Endothelial cell of umbilical vein (primary cell): ENCODE results near the gene CEMIP. TPM values are rescaled to one million over a fixed set of nuclear protein-coding genes. Genes with fewer than 3 reads are reported as not detected.

Experiments
- BruUV-seq: library from RNA; stranded (reverse); fragments of 400-500 nt; replicated peaks from 2 replicates; lab custom pipeline; 2021; lab: Mats Ljungman, UMichigan
- CTCF ChIA-PET: fragments of 300-600, 350-600 bp; sonication (Branson Sonifier 250); formaldehyde crosslinking; loops from one replicate; lab custom pipeline; 2021; ENCODE audit warnings: antibody characterized with exemption, inconsistent platforms; lab: Charles Lee
- POLR2A ChIA-PET: fragments of 300-600, 350-600 bp; sonication (Branson Sonifier 250); formaldehyde crosslinking; loops from one replicate; lab custom pipeline; 2021; ENCODE audit warnings: antibody characterized with exemption, inconsistent platforms; lab: Charles Lee
- DNase-seq: peaks from one replicate; pipeline ENCODE4 v3.0.0-alpha.2; 2011; ENCODE audit warnings: low read depth, low spot score
- FAIRE-seq: peaks from 2 replicates; lab custom pipeline; 2011; peaks lifted over from hg19 to GRCh38; lab: Jason Lieb, UNC
- H2AFZ ChIP-seq: 2 replicates; pipeline ENCODE4 v1.6.0; 2012; ENCODE audit warnings: low read depth, low read length, control low read depth, inconsistent platforms
- H3K27ac ChIP-seq: 2 replicates; pipeline ENCODE4 v1.5.1; 2011; ENCODE audit warnings: low read depth, mild to moderate bottlenecking, control low read depth, low read length, moderate library complexity; ENCODE audit not compliant: insufficient read depth
- H3K27me3 ChIP-seq, 2 experiments: 2 replicates each; pipeline versions ENCODE4 v1.6.0 to v1.6.1; 2011; ENCODE audit warnings: low read length in 2 of 2, mixed read lengths in 1 of 2; ENCODE audit not compliant: control insufficient read depth in 2 of 2, insufficient read depth in 2 of 2
- H3K36me3 ChIP-seq, 2 experiments: 2 replicates in 1 of 2; 3 replicates in 1 of 2; pipeline ENCODE4 v1.5.1; 2011; ENCODE audit warnings: low read length in 2 of 2, mild to moderate bottlenecking in 1 of 2, moderate library complexity in 1 of 2; ENCODE audit not compliant: control insufficient read depth in 2 of 2, insufficient read depth in 2 of 2; ENCODE audit errors: extremely low read depth in 1 of 2
- H3K4me1 ChIP-seq: 3 replicates; pipeline ENCODE4 v1.5.1; 2011; ENCODE audit warnings: mild to moderate bottlenecking, low read length; ENCODE audit not compliant: control insufficient read depth, insufficient read depth; ENCODE audit errors: extremely low read depth
- H3K4me2 ChIP-seq: 2 replicates; pipeline ENCODE4 v1.6.1; 2011; ENCODE audit warnings: low read length, control low read depth, mixed read lengths; ENCODE audit not compliant: insufficient read depth
- H3K4me3 ChIP-seq, 3 experiments: fragments of 200-600 bp in 1 of 3; sonication (generic), shearing (Covaris generic) in 1 of 3; replicated peaks in 1 of 3; 2 replicates each; pipeline ENCODE4 v1.5.1; 2011 to 2016; ENCODE audit warnings: control low read depth in 3 of 3, low read length in 3 of 3, mild to moderate bottlenecking in 2 of 3, inconsistent platforms in 1 of 3, low read depth in 1 of 3, moderate library complexity in 1 of 3; ENCODE audit not compliant: insufficient read depth in 1 of 3
- H3K79me2 ChIP-seq: 2 replicates; pipeline ENCODE4 v1.6.0; 2012; ENCODE audit warnings: low read length, inconsistent platforms; ENCODE audit not compliant: control insufficient read depth, insufficient read depth
- H3K9ac ChIP-seq: replicated peaks from 2 replicates; pipeline ENCODE3; 2011; ENCODE audit warnings: low read length, control low read depth; ENCODE audit not compliant: insufficient read depth; ENCODE audit errors: extremely low read depth
- H3K9me1 ChIP-seq: replicated peaks from 3 replicates; pipeline ENCODE4 v1.6.0; 2011; ENCODE audit warnings: mild to moderate bottlenecking, low read length; ENCODE audit not compliant: control insufficient read depth, insufficient read depth; ENCODE audit errors: extremely low read depth
- H3K9me3 ChIP-seq: replicated peaks from 2 replicates; pipeline ENCODE4 v1.5.1; 2012; ENCODE audit warnings: low read length, inconsistent platforms; ENCODE audit not compliant: control insufficient read depth, insufficient read depth
- H4K20me1 ChIP-seq: replicated peaks from 2 replicates; pipeline ENCODE3; 2011; ENCODE audit warnings: mild to moderate bottlenecking, low read length; ENCODE audit not compliant: control insufficient read depth, insufficient read depth; ENCODE audit errors: extremely low read depth
- EZH2 ChIP-seq: IDR thresholded peaks from 2 replicates; pipeline ENCODE4 v1.6.1; 2012; ENCODE audit warnings: borderline replicate concordance, low read depth, mild to moderate bottlenecking, moderate library complexity, low read length, inconsistent platforms; ENCODE audit not compliant: severe bottlenecking
- FOS ChIP-seq: IDR thresholded peaks from 2 replicates; pipeline ENCODE4 v1.6.1; 2011; ENCODE audit warnings: mild to moderate bottlenecking, low read length, moderate library complexity, borderline replicate concordance; ENCODE audit not compliant: insufficient read depth
- GATA2 ChIP-seq: IDR thresholded peaks from 2 replicates; pipeline ENCODE4 v1.7.0; 2011; ENCODE audit warnings: low read depth, mild to moderate bottlenecking, moderate library complexity, mixed read lengths, low read length; ENCODE audit not compliant: insufficient read length, insufficient read depth
- JUN ChIP-seq: IDR thresholded peaks from 2 replicates; pipeline ENCODE4 v1.6.1; 2011; ENCODE audit warnings: borderline replicate concordance, low read depth; ENCODE audit not compliant: insufficient read length, insufficient read depth
- MYC ChIP-seq: IDR thresholded peaks from one replicate; pipeline ENCODE4 v1.6.1; 2011; ENCODE audit warnings: mild to moderate bottlenecking, low read depth, low read length
- POLR2A ChIP-seq: IDR thresholded peaks from 2 replicates; pipeline ENCODE4 v1.6.1; 2012; ENCODE audit warnings: low read depth, mild to moderate bottlenecking, control low read depth, low read length
- POLR2AphosphoS5 ChIP-seq: IDR thresholded peaks from 2 replicates; pipeline ENCODE4 v1.6.1; 2012; ENCODE audit warnings: low read depth, mild to moderate bottlenecking, control low read depth, low read length, moderate library complexity; ENCODE audit not compliant: insufficient read depth
- dilution Hi-C: fragments of 300-500 bp; cut with MboI; formaldehyde crosslinking; loops from one replicate; pipeline ENCODE4 v1.15.0; 2019; ENCODE audit warnings: low sequenced_read_pairs; ENCODE audit not compliant: extremely low pct_ligation_motif_present
- intact Hi-C: fragments of 100-400 bp; cut with micrococcal nuclease; formaldehyde crosslinking; loops from one replicate; pipeline ENCODE4 v1.10.0; 2022
- polyA plus RNA-seq, 4 experiments: library from polyadenylated mRNA; depleted of rRNA in 3 of 4; stranded (reverse) in 3 of 4; unstranded in 1 of 4; fragments of >200 nt; gene quantifications; 2 replicates each; pipeline versions ENCODE4 v1.2.1 to v1.2.3, GENCODE V29; 2011 to 2012; ENCODE audit warnings: missing spikeins in 1 of 4
- total RNA-seq: library from RNA; stranded (reverse); gene quantifications from 2 replicates; pipeline ENCODE4 v1.2.3, GENCODE V29; 2021
- TF ChIP-seq, protein P1 (sequence below), 2 donors: IDR thresholded peaks; 1 replicate in 1 of 2; 2 replicates in 1 of 2; pipeline ENCODE4 v1.5.1; 2011; ENCODE audit warnings: low read length in 2 of 2, mild to moderate bottlenecking in 2 of 2, moderate library complexity in 2 of 2, control low read depth in 1 of 2, inconsistent platforms in 1 of 2, low read depth in 1 of 2; ENCODE audit not compliant: insufficient read depth in 1 of 2; ENCODE audit errors: extremely low read depth in 1 of 2
- TF ChIP-seq, protein P2 (sequence below): IDR thresholded peaks from 2 replicates; pipeline ENCODE4 v1.6.1; 2011; ENCODE audit not compliant: insufficient read depth, insufficient read length

Gene CEMIP
- total and polyA plus RNA-seq, 2 donors (not counting 3 experiments of a cell fraction or from before 2014, with no cell fraction given): 0.01 TPM; not detected in 1

DNA sequence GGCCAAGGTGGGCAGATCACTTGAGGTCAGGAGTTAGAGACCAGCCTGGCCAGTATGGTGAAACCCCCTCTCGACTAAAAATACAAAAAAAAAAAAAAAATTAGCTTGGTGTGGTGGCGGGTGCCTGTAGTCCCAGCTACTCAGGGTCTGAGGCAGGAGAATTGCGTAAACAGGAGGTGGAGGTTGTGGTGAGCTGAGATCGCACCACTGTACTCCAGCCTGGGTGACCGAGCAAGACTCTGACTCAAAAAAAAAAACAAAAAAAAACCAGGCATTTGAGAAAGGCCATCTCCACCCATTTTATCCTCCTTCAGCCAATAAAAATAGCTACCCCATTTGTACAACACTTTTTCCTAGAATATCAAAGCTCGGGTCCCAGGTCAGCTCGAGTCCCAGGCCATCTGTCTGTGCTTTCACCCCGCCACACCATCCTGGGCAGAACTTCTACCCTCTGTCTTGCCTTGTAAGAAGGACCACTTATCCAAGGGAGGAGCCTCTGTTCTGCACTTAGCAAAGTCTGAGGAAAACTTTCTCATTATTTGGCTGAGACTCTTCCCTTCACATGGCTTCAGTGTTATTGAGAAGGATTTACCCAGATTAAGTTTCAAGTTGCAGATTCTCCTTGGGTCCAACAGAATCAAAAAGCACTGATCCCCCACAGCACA, 111.3 kb downstream of the CEMIP start:
- Histone ChIP-seq H3K9ac (no peak overlapping the region), H3K27me3 (peaks cover 0 to 4% of the 10 kb centered on the region in 2 experiments), H3K36me3 (no peaks in the 10 kb centered on the region), H4K20me1 (no peaks in the 10 kb centered on the region), H3K9me3 (no peaks in the 10 kb centered on the region), H3K4me1 (no peaks in the 10 kb centered on the region), H3K4me3 (no peak overlapping the region), H3K9me1 (no peaks in the 10 kb centered on the region), H3K27ac (no peak overlapping the region), H2AFZ (no peak overlapping the region), H3K4me2 (no peak overlapping the region), H3K79me2 (no peaks in the 10 kb centered on the region)
- DNase-seq (no peak), FAIRE-seq (no peak)
- intact Hi-C loops (loop anchor here (5.0 kb wide), 1 partner anchor 82 kb away; no protein-coding TSS in a partner anchor), dilution Hi-C loops (no loop called here)
- BruUV-seq: no TSS peak
- TF ChIP-seq GATA2: no peak
- TF ChIP-seq EZH2: no peak
- TF ChIP-seq POLR2AphosphoS5: no peak
- TF ChIP-seq, protein P1, sequence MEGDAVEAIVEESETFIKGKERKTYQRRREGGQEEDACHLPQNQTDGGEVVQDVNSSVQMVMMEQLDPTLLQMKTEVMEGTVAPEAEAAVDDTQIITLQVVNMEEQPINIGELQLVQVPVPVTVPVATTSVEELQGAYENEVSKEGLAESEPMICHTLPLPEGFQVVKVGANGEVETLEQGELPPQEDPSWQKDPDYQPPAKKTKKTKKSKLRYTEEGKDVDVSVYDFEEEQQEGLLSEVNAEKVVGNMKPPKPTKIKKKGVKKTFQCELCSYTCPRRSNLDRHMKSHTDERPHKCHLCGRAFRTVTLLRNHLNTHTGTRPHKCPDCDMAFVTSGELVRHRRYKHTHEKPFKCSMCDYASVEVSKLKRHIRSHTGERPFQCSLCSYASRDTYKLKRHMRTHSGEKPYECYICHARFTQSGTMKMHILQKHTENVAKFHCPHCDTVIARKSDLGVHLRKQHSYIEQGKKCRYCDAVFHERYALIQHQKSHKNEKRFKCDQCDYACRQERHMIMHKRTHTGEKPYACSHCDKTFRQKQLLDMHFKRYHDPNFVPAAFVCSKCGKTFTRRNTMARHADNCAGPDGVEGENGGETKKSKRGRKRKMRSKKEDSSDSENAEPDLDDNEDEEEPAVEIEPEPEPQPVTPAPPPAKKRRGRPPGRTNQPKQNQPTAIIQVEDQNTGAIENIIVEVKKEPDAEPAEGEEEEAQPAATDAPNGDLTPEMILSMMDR (IDR thresholded peaks at IDR 0.05; ENCODE audit: extremely low read depth in 1 of 2, insufficient read depth in 1 of 2, low read depth in 1 of 2, low read length in 2 of 2): no peak
- TF ChIP-seq FOS: no peak
- no peak for TF ChIP-seq MYC
- TF ChIP-seq POLR2A: no peak
- TF ChIP-seq, protein P2, sequence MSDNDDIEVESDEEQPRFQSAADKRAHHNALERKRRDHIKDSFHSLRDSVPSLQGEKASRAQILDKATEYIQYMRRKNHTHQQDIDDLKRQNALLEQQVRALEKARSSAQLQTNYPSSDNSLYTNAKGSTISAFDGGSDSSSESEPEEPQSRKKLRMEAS: no peak
- TF ChIP-seq JUN: no peak
- CTCF ChIA-PET: interaction anchor here (0.6 to 2.0 kb wide), 2 partner anchors 79 to 375 kb away, joined by 3 to 5 read pairs; no protein-coding TSS in a partner anchor
- POLR2A ChIA-PET: no interaction called here
